Lung (tissue), 12 donors: Measurements from ENCODE around the gene RNF166. TPM values are rescaled to one million over a fixed set of nuclear protein-coding genes. Genes with fewer than 3 reads are reported as not detected.

Source experiments
- ATAC-seq: fragments of 200-7000 bp; cut with Tn5 transposase; one replicate; pipeline ENCODE4 v1.9.1; 2020; ENCODE audit warnings: moderate number of reproducible peaks; ENCODE audit not compliant: insufficient read depth, low FRiP score
- DNase-seq, 3 donors: peaks; one replicate each; pipeline ENCODE4 v3.0.0-alpha.2; 2013 to 2017
- H3K27ac ChIP-seq, 2 donors: one replicate each; pipeline ENCODE4 v1.5.1; 2013; ENCODE audit warnings: mild to moderate bottlenecking in 2 of 2, moderate library complexity in 2 of 2, control low read depth in 1 of 2, inconsistent platforms in 1 of 2, low read depth in 1 of 2, low read length in 1 of 2
- H3K27me3 ChIP-seq, 3 donors: one replicate each; pipeline ENCODE4 v1.5.1; 2013; ENCODE audit warnings: low read length in 2 of 3; ENCODE audit not compliant: control insufficient read depth in 3 of 3, insufficient read depth in 3 of 3
- H3K36me3 ChIP-seq, 4 donors: one replicate each; pipeline ENCODE4 v1.5.1; 2013; ENCODE audit warnings: low read length in 4 of 4, mild to moderate bottlenecking in 1 of 4, moderate library complexity in 1 of 4; ENCODE audit not compliant: control insufficient read depth in 4 of 4, insufficient read depth in 4 of 4
- H3K4me1 ChIP-seq, 5 donors: one replicate each; pipeline ENCODE4 v1.5.1; 2013; ENCODE audit warnings: low read length in 5 of 5, mild to moderate bottlenecking in 2 of 5, moderate library complexity in 1 of 5; ENCODE audit not compliant: control insufficient read depth in 5 of 5, insufficient read depth in 5 of 5
- H3K4me3 ChIP-seq: one replicate; pipeline ENCODE4 v1.5.1; 2013; ENCODE audit warnings: mild to moderate bottlenecking, control low read depth, moderate library complexity
- H3K9ac ChIP-seq, 2 donors: one replicate each; pipeline ENCODE4 v1.5.1; 2013; ENCODE audit warnings: low read length in 2 of 2, control low read depth in 1 of 2; ENCODE audit not compliant: insufficient read depth in 1 of 2
- H3K9me3 ChIP-seq, 4 donors: one replicate each; pipeline ENCODE4 v1.5.1; 2013; ENCODE audit warnings: low read length in 3 of 4, mild to moderate bottlenecking in 1 of 4, moderate library complexity in 1 of 4; ENCODE audit not compliant: control insufficient read depth in 4 of 4, insufficient read depth in 3 of 4
- WGBS, 2 donors: extraction: QIAGEN DNeasy Blood & Tissue Kit; methylation state at CpG; one replicate each; pipeline ENCODE4 v1.1.7; 2013; 5-methylcytosine and 5-hydroxymethylcytosine counted together
- polyA plus RNA-seq, 2 donors: library from polyadenylated mRNA; stranded (reverse); fragments of 200-250 nt; gene quantifications; one replicate each; pipeline ENCODE4 v1.2.1, GENCODE V29; 2013
- total RNA-seq, 2 donors: library from RNA; depleted of rRNA in 1 of 2; stranded (reverse); fragments of >200 nt in 1 of 2; gene quantifications; one replicate each; pipeline ENCODE4 v1.2.1, GENCODE V29; 2014 to 2021
- TF ChIP-seq, protein P1 (sequence below): IDR thresholded peaks from 2 replicates; pipeline ENCODE4 v1.5.1; 2012; ENCODE audit warnings: mild to moderate bottlenecking; ENCODE audit errors: control extremely low read depth, extremely low read depth
- donor health status: control.
- donor health status: control.
- donor health status: Bipolar disorder and iron deficiency.
- donor health status: healthy.
- donor health status: DM: yes; HTN: yes; CAD: no.

The RNF166 gene
- total and polyA plus RNA-seq, 4 donors, result 15.2 to 51.6 (median 44.1) TPM

DNA sequence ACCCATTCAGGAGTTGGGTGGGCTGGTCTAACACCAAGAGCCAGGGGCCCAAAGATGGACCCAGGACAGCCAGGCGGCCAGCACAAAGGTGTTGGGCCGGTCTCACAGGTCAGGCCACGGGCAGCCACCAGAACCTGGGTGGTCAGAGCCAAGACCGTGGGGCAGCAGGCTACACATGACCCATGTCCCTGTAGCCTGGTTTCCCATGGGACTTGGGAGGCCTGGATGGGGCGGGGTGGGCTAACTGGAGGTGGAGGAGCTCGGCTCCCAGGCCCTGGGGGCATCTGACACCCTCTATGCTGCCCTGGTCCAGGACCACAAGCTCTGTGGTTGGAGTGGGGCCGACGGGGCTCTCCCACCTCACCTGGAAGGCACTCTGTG, 17.3 kb upstream of the RNF166 start:
- no peaks in the 10 kb centered on the region for H3K4me1 ChIP-seq
- H3K4me3 ChIP-seq, result no peak overlapping the region
- no peaks in the 10 kb centered on the region for H3K27me3 ChIP-seq
- peaks cover 0 to 95% (median 19%) of the 10 kb centered on the region in 4 donors for H3K36me3 ChIP-seq
- H3K9me3 ChIP-seq, result peaks cover 0 to 2% (median 0%) of the 10 kb centered on the region in 4 donors
- TF ChIP-seq, protein P1, sequence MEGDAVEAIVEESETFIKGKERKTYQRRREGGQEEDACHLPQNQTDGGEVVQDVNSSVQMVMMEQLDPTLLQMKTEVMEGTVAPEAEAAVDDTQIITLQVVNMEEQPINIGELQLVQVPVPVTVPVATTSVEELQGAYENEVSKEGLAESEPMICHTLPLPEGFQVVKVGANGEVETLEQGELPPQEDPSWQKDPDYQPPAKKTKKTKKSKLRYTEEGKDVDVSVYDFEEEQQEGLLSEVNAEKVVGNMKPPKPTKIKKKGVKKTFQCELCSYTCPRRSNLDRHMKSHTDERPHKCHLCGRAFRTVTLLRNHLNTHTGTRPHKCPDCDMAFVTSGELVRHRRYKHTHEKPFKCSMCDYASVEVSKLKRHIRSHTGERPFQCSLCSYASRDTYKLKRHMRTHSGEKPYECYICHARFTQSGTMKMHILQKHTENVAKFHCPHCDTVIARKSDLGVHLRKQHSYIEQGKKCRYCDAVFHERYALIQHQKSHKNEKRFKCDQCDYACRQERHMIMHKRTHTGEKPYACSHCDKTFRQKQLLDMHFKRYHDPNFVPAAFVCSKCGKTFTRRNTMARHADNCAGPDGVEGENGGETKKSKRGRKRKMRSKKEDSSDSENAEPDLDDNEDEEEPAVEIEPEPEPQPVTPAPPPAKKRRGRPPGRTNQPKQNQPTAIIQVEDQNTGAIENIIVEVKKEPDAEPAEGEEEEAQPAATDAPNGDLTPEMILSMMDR, result no peak
- ATAC-seq, result no peak
- 82 to 92% methylated on average over 7 to 8 of the region's 8 CpGs for WGBS, 2 donors
- H3K27ac ChIP-seq, result no peak overlapping the region
- no peak overlapping the region for H3K9ac ChIP-seq
- no peak for DNase-seq

DNA sequence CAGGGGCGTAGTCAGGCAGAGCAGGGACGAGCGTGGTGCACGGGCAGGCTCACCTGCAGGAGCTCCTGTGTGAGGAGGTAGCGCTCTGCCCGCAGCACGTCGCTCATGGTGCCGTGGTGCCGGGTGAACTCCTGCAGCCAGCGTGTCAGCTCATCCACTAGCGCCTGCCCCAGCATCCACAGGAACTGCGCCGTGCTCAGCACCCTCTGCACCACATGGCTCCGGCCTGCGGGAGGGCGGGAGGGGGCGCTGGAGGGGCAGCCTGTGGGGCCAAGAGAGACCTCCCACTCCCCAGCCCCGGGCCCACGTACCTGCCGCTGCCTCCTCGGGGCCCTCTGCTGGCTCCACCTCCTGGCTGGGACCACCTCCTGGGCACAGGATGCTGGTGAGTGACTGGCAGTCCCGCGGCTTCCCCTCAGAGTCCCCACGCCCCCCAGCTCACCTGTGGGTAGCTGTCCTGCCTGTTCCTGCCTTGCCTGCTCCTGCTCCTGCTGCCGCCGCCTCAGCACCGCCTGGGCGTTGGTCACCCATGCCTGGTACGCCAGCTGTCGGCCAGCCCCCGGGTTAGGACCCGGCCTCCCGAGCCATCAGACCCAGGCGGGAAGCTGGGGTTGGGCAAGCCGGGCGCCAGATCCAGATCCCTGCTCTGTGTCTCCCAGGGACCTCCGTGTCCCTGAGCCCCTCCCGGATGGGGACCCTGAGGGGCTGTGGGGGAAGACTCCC, 16.7 kb upstream of the RNF166 start:
- no peak overlapping the region for H3K27ac ChIP-seq
- TF ChIP-seq, protein P1, result no peak
- 96 to 97% methylated on average over 37 to 39 of the region's 39 CpGs for WGBS, 2 donors
- H3K27me3 ChIP-seq, result no peaks in the 10 kb centered on the region
- H3K4me1 ChIP-seq, result no peaks in the 10 kb centered on the region
- H3K9me3 ChIP-seq, result peaks cover 0 to 2% (median 0%) of the 10 kb centered on the region in 4 donors
- H3K4me3 ChIP-seq, result no peak overlapping the region
- H3K9ac ChIP-seq, result no peak overlapping the region
- ATAC-seq (no peak), DNase-seq (no peak)
- H3K36me3 ChIP-seq, result peaks cover 0 to 97% (median 20%) of the 10 kb centered on the region in 4 donors

DNA sequence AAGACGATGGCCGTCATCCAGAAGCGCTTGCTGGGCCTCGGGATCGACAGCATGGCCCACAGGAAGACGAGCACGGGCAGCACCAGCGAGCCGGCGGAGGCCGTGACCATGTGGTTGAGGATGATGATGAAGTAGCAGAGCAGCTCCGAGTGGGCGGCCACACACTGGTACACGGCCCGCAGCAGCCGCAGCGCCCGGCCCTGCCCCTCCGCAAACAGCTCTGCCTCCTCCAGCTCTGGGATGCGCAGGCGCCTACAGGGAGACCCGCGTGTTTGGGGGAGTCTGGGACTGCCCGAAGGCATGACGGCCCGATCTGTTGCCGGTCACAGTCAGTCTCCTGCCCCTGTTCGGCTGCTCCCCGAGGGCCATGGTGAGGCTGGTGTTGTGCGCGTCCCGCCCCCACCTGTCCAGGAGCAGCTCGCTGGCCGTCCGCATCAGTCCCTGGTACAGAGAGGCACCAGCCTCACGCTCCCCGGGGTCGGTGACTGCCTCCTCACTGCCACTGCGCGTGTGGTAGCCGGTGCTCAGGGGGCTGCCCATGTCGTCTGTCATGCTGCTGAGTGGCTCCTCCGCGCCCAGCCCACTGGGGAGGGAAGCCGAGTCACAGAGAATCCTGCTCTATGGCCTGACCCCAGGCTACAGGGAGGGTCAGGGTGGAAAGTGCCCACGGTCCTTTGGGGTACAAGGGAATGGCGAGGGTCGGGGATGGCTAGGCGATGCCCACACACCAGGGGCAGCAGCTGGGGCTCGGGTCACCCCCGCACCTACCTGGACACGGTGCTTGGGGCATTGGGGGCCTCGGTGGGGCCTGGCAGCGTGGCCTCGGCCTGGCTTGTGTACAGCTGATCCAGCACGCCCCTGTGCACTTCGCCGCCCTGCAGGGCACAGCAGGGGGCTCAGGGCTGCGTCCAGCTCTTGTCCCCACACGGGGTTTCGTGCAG, 15.9 kb upstream of the RNF166 start:
- Histone ChIP-seq H3K9me3 (peaks cover 0 to 2% (median 0%) of the 10 kb centered on the region in 4 donors), H3K36me3 (peaks cover 0 to 92% (median 17%) of the 10 kb centered on the region in 4 donors), H3K4me1 (no peaks in the 10 kb centered on the region), H3K27ac (no peak overlapping the region), H3K4me3 (no peak overlapping the region), H3K9ac (no peak overlapping the region), H3K27me3 (no peaks in the 10 kb centered on the region)
- TF ChIP-seq, protein P1, result no peak
- 96 to 97% methylated on average over 54 to 61 of the region's 61 CpGs for WGBS, 2 donors
- DNase-seq (no peak), ATAC-seq (no peak)
